Neural progenitor cell (in vitro differentiated cells): ENCODE results near the gene NDUFB10.

ENCODE experiments used
- CTCF ChIP-seq: fragments of 200-600 bp; sonication (generic); IDR thresholded peaks from 2 replicates; pipeline ENCODE4 v1.5.1; 2017; ENCODE audit warnings: antibody characterized with exemption, mild to moderate bottlenecking
- EZH2phosphoT487 ChIP-seq: fragments of 200-600 bp; sonication (generic); IDR thresholded peaks from 2 replicates; pipeline ENCODE4 v1.6.1; 2017; ENCODE audit warnings: antibody characterized with exemption

GRCh38 chr16:1987198-1987597, 27.9 kb downstream of the NDUFB10 start:
- no peak for TF ChIP-seq CTCF
- TF ChIP-seq EZH2phosphoT487 = no peak
